ENCODE data around the gene ZBTB16.

ZBTB16 gene

GRCh38 chr11:114167355-114167754 lies 107.8 kb downstream of the ZBTB16 start:
- no peak for DNase-seq (ENCODE audit: low spot score)

GRCh38 chr11:114167771-114168448 lies 108.4 kb downstream of the ZBTB16 start:
- no peak for DNase-seq (ENCODE audit: low spot score)

GRCh38 chr11:114168691-114169090 lies 109.2 kb downstream of the ZBTB16 start:
- DNase-seq (ENCODE audit: low spot score) = no peak

- no peak for DNase-seq (ENCODE audit: low spot score)
Measured at GRCh38 chr11:114169321-114169749, 109.8 kb downstream of the ZBTB16 start.

- no peak for DNase-seq (ENCODE audit: low spot score)
Measured at GRCh38 chr11:114169821-114170220, 110.3 kb downstream of the ZBTB16 start.

GRCh38 chr11:114170226-114170625 lies 110.7 kb downstream of the ZBTB16 start:
- DNase-seq (ENCODE audit: low spot score) = no peak

- no peak for DNase-seq (ENCODE audit: low spot score)
Measured at GRCh38 chr11:114171257-114172054, 111.9 kb downstream of the ZBTB16 start.

GRCh38 chr11:114172055-114172861 lies 112.7 kb downstream of the ZBTB16 start:
- DNase-seq (ENCODE audit: low spot score) = no peak

- DNase-seq (ENCODE audit: low spot score) = no peak
Measured at GRCh38 chr11:114172871-114173444, 113.4 kb downstream of the ZBTB16 start.

- DNase-seq (ENCODE audit: low spot score) = no peak
Measured at GRCh38 chr11:114173843-114174242, 114.3 kb downstream of the ZBTB16 start.

- DNase-seq (ENCODE audit: low spot score) = no peak
Measured at GRCh38 chr11:114174712-114175495, 115.4 kb downstream of the ZBTB16 start.

- DNase-seq (ENCODE audit: low spot score) = no peak
Measured at GRCh38 chr11:114175706-114176105, 116.2 kb downstream of the ZBTB16 start.

GRCh38 chr11:114176321-114176720 lies 116.8 kb downstream of the ZBTB16 start:
- DNase-seq (ENCODE audit: low spot score) = no peak

GRCh38 chr11:114178656-114179055 lies 119.1 kb downstream of the ZBTB16 start:
- no peak for DNase-seq (ENCODE audit: low spot score)

- no peak for DNase-seq (ENCODE audit: low spot score)
Measured at GRCh38 chr11:114179234-114179941, 119.9 kb downstream of the ZBTB16 start.

- no peak for DNase-seq (ENCODE audit: low spot score)
Measured at GRCh38 chr11:114180301-114181055, 121.0 kb downstream of the ZBTB16 start.

- DNase-seq (ENCODE audit: low spot score) = no peak
Measured at GRCh38 chr11:114181195-114181594, 121.7 kb downstream of the ZBTB16 start.

GRCh38 chr11:114181752-114182151 lies 122.2 kb downstream of the ZBTB16 start:
- no peak for DNase-seq (ENCODE audit: low spot score)

- DNase-seq (ENCODE audit: low spot score) = no peak
Measured at GRCh38 chr11:114182471-114183043, 123.0 kb downstream of the ZBTB16 start.
